Fibroblast of villous mesenchyme (primary cell): ENCODE data around the gene TMEM14A. TPM values are rescaled to one million over a fixed set of nuclear protein-coding genes. Genes with fewer than 3 reads are reported as not detected.

ENCODE experiments used
- DNase-seq: peaks from one replicate; pipeline ENCODE4 v3.0.0-alpha.2; 2010; ENCODE audit warnings: low read depth
- H3K4me3 ChIP-seq: 2 replicates; pipeline ENCODE4 v1.5.1; 2011; ENCODE audit warnings: low read depth, mild to moderate bottlenecking, low read length
- CTCF ChIP-seq: IDR thresholded peaks from 2 replicates; pipeline ENCODE4 v1.5.1; 2012; ENCODE audit warnings: low read depth, mild to moderate bottlenecking, low read length; ENCODE audit not compliant: insufficient read depth
- total RNA-seq: library from RNA; depleted of rRNA; stranded (reverse); fragments of >200 nt; gene quantifications from 2 replicates; pipeline ENCODE4 v1.2.3, GENCODE V29; 2012

The TMEM14A gene
- total RNA-seq, 1 donor, result 31.1 TPM

GRCh38 chr6:52636830-52637229 is 34.1 kb upstream of the TMEM14A start:
- no peak for TF ChIP-seq CTCF
- H3K4me3 ChIP-seq, result no peak overlapping the region
- no peak for DNase-seq

GRCh38 chr6:52639493-52639892 is 31.4 kb upstream of the TMEM14A start:
- no peak overlapping the region for H3K4me3 ChIP-seq
- no peak for DNase-seq
- no peak for TF ChIP-seq CTCF

GRCh38 chr6:52640170-52640569 is 30.7 kb upstream of the TMEM14A start:
- no peak overlapping the region for H3K4me3 ChIP-seq

GRCh38 chr6:52640916-52641315 is 30.0 kb upstream of the TMEM14A start:
- H3K4me3 ChIP-seq, result no peak overlapping the region
- TF ChIP-seq CTCF, result no peak
- no peak for DNase-seq

More at GRCh38 chr6:52640170-52640569, 30.7 kb upstream of the TMEM14A start:
- DNase-seq, result no peak
- no peak for TF ChIP-seq CTCF

GRCh38 chr6:52641388-52641787 is 29.5 kb upstream of the TMEM14A start:
- DNase-seq, result no peak
- no peak overlapping the region for H3K4me3 ChIP-seq
- TF ChIP-seq CTCF, result no peak

GRCh38 chr6:52641826-52642225 is 29.1 kb upstream of the TMEM14A start:
- no peak for TF ChIP-seq CTCF
- peak; percentile 64 for DNase-seq

GRCh38 chr6:52642368-52642767 is 28.5 kb upstream of the TMEM14A start:
- no peak overlapping the region for H3K4me3 ChIP-seq
- no peak for TF ChIP-seq CTCF
- DNase-seq, result no peak

More at GRCh38 chr6:52641826-52642225, 29.1 kb upstream of the TMEM14A start:
- H3K4me3 ChIP-seq, result no peak overlapping the region
